Measurements from ENCODE around the gene PARD3.

GRCh38 chr10:34180749-34181148 is 634.3 kb downstream of the PARD3 start:
- TF ChIP-seq, protein P1, sequence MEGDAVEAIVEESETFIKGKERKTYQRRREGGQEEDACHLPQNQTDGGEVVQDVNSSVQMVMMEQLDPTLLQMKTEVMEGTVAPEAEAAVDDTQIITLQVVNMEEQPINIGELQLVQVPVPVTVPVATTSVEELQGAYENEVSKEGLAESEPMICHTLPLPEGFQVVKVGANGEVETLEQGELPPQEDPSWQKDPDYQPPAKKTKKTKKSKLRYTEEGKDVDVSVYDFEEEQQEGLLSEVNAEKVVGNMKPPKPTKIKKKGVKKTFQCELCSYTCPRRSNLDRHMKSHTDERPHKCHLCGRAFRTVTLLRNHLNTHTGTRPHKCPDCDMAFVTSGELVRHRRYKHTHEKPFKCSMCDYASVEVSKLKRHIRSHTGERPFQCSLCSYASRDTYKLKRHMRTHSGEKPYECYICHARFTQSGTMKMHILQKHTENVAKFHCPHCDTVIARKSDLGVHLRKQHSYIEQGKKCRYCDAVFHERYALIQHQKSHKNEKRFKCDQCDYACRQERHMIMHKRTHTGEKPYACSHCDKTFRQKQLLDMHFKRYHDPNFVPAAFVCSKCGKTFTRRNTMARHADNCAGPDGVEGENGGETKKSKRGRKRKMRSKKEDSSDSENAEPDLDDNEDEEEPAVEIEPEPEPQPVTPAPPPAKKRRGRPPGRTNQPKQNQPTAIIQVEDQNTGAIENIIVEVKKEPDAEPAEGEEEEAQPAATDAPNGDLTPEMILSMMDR (IDR thresholded peaks at IDR 0.05; ENCODE audit: extremely low read depth in 1 of 2, insufficient read depth in 1 of 2, low read depth in 1 of 2, low read length in 2 of 2), result no peak
- no peak for TF ChIP-seq POLR2AphosphoS5 (IDR thresholded peaks at IDR 0.05; ENCODE audit: insufficient read depth, low read depth, low read length)
- TF ChIP-seq JUN (IDR thresholded peaks at IDR 0.05; ENCODE audit: borderline replicate concordance, insufficient read depth, insufficient read length, low read depth), result no peak
- no peak for TF ChIP-seq FOS (IDR thresholded peaks at IDR 0.05; ENCODE audit: borderline replicate concordance, insufficient read depth, low read length)
- TF ChIP-seq POLR2A (IDR thresholded peaks at IDR 0.05; ENCODE audit: low read depth, low read length), result no peak
- TF ChIP-seq EZH2 (IDR thresholded peaks at IDR 0.05; ENCODE audit: borderline replicate concordance, low read depth, low read length, severe bottlenecking), result no peak
- TF ChIP-seq GATA2 (IDR thresholded peaks at IDR 0.05; ENCODE audit: insufficient read depth, insufficient read length, low read depth, low read length), result no peak
- no peak for TF ChIP-seq MYC (IDR thresholded peaks at IDR 0.05; ENCODE audit: low read depth, low read length)
- TF ChIP-seq MAX (IDR thresholded peaks at IDR 0.05; ENCODE audit: insufficient read depth, insufficient read length), result no peak
